Cerebellar cortex (tissue), 1 donor: ENCODE results near the gene RYR2.

Experiments
- DNase-seq: peaks from one replicate; pipeline ENCODE4 v3.0.0-alpha.2; 2015; ENCODE audit warnings: low spot score

Gene RYR2

DNA sequence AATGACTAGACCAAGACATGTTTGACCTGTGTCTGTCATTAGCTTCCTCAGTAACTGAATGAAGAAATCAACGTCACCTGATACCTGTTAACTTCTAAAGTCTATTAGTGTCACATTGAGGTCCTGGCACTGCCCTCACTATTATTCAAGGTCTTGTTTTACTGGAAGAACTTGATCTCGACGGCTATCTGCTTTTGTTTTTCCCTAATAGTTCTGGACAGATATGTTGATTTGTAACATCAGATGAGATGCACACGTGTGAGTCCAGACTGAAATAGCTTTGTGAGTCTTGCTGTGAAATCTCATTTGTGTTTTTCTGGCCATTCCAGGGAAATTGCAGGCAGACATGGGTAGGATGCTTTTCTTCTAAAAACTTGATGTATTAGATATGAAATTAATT, 159.2 kb downstream of the RYR2 start:
- DNase-seq = no peak

DNA sequence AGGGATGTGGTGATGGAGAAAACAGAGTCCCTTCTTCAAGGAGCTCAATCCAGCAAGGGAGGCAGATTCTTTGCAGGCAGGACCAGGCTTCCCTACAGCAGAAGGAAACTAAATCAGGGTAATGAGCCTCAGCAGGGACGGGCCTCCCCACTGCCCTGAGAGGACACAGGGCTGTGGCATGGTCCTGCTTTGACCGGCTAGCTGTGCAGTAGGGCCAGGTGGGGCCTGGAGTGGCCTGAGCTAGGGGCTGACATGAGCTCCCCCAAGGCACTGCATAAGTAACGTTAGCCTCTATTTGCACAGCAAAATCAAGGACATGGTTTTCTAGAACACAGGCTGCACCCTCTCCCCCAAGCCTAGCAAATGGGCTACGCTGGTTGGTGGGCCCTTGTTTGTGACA, 162.9 kb downstream of the RYR2 start:
- no peak for DNase-seq

GRCh38 chr1:237205400-237206064, 163.5 kb downstream of the RYR2 start:
- peak; percentile 36 for DNase-seq

GRCh38 chr1:237206065-237206414, 164.1 kb downstream of the RYR2 start:
- DNase-seq = no peak

DNA sequence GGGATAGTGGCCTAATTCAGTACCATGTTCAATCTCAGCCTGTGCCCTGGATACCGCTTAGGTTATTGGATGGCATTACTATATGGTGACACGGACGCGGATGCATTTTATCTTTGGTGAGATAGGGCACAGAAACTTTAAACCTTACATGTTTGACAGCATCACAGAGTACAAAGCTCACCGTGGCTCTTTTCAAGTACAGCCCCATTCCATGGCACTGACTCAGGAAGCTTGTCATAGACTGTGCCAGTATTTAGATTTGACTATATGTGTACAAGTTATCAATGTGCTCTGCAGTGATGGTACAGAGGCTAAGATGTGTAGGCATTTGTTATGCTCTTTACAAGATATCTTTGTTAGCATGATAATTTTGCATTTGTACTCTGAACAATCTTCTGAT, 169.0 kb downstream of the RYR2 start:
- peak; percentile 46 for DNase-seq

DNA sequence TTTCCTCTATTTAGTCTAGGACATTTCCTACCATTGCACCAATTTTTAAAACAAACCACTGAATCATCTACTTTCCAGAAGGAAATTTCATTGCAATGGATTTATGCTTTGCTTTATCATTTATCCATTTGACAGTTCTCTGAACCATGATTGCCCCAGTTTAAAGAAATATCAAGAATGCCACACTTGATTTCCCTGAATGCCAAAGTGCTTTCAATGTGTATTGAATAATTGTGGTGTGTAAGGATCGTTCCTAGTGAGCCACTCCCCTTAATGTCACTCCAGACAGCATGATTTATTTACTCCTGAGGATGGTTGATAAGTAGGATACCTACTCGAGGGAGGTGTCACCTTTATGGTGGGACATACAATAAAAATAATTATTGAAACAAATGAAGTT, 169.6 kb downstream of the RYR2 start:
- DNase-seq = no peak

GRCh38 chr1:237219751-237220642, 178.0 kb downstream of the RYR2 start:
- DNase-seq = peak; percentile 95

- DNase-seq = no peak
Observed at GRCh38 chr1:237223419-237223818, 181.4 kb downstream of the RYR2 start.

DNA sequence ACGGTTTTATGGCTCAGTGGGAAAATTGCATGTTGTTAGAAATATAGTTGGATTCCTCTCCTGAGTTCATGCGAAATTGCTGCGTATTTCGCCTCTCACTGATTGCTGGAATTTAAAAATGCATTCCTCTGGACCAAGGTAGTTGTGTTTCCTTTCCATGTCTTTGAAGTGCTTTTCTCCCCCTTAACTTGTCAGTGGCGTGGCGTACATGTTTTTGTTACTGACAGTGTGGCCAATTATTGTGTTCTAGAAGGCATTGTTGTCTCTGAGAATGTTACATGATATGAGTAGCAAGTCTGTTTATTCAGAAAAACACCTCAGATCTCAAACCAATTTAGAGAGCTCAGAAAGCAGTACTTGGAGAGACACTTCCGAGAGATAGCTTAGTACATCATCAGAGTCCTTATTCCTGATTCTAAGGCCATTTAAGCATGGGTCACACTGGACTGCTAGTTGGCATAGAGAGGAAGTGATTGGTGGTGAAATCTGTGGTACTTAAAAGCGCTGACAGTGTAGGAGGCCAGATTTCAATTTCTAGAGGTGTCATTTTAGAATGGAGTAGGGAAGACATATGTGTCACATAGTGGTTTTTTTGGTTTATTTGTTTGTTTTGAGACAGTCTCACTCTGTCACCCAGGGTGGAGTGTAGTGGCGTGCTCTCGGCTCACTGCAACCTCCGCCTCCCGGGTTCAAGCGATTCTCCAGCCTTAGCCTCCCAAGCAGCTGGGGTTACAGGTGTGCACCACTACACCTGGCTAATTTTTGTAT, 184.4 kb downstream of the RYR2 start:
- no peak for DNase-seq

DNA sequence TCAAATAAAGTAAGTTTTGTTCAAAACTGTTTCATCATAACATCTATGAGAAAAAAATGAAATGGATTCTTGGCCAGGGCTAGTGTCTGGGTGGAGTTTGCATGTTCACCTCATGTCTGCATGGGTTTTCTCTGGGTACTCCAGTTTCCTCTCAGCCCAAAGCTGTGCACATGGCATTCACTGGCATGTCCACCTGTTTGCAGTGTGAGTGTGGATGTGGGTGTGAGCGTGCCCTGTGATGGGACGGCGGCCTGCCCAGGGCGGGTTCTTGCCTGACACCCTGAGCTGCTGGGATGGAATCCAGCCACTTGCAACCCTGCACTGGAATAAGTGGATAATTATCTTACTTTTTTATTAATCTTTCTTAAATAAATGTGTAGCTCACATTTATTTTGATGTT, 185.5 kb downstream of the RYR2 start:
- no peak for DNase-seq

GRCh38 chr1:237228421-237228820, 186.4 kb downstream of the RYR2 start:
- no peak for DNase-seq

DNA sequence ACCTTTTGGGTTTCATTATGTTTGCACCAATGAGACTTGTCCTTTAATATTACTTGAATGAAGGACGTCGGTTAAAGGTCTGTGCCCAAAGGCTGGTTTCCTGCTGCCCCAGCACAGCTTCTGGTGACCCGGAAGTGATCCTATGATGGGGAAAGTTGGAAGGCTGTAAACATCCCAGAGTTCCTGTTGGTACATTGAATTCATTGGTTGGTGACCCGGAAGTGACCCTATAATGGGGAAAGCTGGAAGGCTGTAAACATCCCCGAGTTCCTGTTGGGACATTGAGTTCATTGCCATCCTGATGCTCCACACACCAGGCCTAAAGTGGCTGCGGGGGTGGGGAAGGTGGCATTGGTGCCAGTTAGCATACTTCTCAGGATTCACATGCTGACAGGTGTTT, 187.3 kb downstream of the RYR2 start:
- DNase-seq = no peak

DNA sequence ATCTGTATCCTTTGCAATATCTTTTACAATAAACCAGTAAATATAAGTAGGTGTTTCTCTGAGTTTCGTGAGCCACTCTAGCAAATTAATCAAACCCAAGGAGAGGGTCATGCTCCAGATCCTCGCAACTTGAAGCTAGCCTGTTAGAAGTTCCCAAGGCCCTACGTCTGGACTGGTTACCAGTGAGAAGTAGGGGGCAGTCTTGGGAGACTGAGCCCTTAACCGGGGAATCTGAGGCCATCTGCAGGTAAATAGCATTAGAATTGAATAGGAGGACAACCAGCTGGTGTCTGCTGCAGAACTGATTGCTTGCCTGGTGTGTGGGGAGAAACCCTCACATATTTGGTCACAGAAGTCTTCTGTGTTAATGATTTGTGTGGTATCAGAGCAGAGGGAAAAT, 190.5 kb downstream of the RYR2 start:
- DNase-seq = no peak

DNA sequence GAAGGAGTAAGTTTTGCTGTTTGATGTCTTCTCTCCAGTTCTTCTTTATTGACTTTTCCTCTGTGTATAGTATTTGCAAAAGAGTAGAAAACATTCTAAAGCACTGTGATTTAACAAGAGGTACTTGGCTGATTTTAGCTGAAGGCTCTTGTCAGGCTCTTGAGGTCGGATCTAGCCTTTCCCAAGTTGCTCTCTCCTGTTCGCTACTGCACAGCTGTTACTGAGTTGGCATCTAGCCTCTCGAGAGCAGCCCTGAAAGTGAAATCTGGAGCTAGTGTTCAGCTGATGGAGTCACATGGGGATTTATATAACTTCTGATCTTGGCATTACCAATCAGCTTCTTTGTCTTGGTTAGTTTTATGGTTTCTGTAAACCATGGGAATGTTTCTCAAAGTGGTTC, 193.1 kb downstream of the RYR2 start:
- no peak for DNase-seq

GRCh38 chr1:237237721-237238120, 195.7 kb downstream of the RYR2 start:
- no peak for DNase-seq

GRCh38 chr1:237239248-237239647, 197.3 kb downstream of the RYR2 start:
- DNase-seq = no peak

- DNase-seq = no peak
Observed at GRCh38 chr1:237241038-237241437, 199.1 kb downstream of the RYR2 start.

DNA sequence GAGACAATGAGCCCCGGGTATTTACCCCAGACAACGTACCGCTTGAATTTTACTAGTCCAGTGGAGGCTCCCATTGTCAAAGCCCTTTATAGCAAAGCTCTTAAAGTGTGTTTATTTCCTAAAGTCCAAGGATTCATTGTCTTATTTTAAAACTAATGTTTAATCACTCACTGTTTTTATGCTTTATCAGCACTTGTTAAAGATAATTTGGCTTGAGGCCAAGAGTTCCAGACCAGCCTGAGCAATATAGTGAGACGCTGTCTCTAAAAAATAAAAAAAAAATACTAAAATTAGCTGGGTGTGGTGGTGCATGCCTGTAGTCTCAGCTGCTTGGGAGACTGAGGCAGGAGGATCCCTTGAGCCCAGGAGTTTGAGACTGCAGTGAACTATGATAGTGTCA, 202.8 kb downstream of the RYR2 start:
- DNase-seq = no peak

DNA sequence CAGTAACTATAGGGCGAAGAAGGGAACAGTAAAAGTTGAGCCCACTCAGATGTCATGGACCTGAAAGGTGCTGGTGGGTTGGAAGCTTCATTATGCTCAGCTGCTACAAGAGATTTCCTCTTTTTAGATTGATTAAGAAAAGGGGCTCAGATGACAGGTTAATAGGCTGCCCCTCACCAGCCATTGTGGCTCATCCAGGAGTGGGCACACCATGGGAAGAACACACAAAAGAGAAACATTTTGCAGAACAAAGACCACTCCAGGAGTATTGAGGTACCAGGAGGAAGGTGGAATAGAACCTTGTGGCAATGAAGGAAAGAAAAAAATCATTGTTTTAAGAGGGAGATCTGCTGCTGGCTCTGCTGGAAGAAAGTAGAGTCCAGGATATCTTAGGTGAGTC, 205.5 kb downstream of the RYR2 start:
- DNase-seq = no peak

GRCh38 chr1:237249120-237249519, 207.1 kb downstream of the RYR2 start:
- no peak for DNase-seq

DNA sequence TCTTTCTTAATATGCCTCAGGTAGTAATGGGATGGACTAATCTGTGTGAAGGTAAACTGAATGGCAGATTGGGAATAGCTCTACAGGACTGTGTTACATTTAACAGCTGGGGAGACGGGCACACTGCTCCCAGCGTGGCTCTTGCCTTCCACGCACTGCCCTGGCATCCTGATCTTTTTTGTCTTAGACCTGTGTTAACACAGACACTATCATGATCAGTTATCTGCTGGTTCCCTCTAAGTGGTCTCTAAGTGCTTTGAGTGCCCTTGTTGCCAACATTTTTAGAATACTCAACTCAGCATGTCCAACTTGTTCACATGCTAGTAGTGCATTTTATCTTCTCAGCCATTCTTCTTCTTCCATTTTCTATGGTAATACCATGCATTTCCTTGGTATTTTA, 208.1 kb downstream of the RYR2 start:
- DNase-seq = no peak

DNA sequence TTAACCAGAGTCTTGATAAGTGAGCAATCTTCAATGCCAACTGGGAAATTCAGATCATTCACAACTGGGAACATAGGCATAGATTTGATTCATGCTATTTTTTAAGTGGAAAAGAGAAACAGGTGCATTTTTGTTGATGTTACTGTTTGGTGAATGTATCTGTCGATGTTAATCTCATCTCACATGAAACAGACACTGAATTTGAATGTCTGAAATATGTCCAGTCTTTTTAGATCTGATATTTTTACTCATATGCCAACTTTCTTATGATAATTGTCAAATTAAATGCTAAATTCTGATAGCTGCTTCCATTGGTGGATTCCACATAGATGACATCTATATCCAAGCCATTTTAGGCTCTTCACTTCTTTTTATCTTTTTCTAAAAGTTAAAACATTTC, 213.1 kb downstream of the RYR2 start:
- no peak for DNase-seq

DNA sequence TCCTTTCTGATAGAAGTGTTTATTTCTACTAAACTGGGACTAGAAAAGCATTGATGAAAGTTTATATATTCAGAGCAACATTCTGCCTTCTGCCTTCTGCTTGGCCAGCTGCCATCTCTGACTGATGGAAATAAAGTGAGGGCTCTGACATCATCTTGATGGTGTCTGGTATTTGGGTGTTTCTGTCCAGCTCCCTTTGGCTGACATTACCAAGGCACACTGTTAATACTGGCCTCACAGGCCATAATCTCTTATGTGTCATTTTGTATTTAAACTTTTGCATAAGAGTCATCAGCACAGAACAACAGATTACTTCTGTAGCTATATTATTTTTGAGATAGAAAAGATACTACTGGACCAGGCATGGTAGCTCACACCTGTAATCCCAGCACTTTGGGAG, 216.9 kb downstream of the RYR2 start:
- DNase-seq = peak; percentile 49
